Measurements from ENCODE around the gene GSK3A. TPM values are rescaled to one million over a fixed set of nuclear protein-coding genes. Genes with fewer than 3 reads are reported as not detected.

GSK3A gene
- total RNA-seq, 4 donors from 2014 or later: 33.8 to 46.1 (median 41.8) TPM

GRCh38 chr19:42203700-42204099 is 38.7 kb downstream of the GSK3A start:
- TF ChIP-seq CTCF (IDR thresholded peaks at IDR 0.05) (no peak), POLR2AphosphoS5 (IDR thresholded peaks at IDR 0.05) (no peak), POLR2A (IDR thresholded peaks at IDR 0.05; ENCODE audit: low read depth) (no peak), EP300 (IDR thresholded peaks at IDR 0.05) (no peak)
- no peak overlapping the region for H3K4me3 ChIP-seq
- WGBS: 93% methylated on average over 2 of the region's 2 CpGs
- no peak for DNase-seq (ENCODE audit: extremely low spot score)
- peaks cover 7 to 28% (median 17%) of the 10 kb centered on the region in 4 donors for H3K4me1 ChIP-seq
- no peaks in the 10 kb centered on the region for H3K9me3 ChIP-seq
- intact Hi-C loops (cut with DNase I): no loop called here
- no peaks in the 10 kb centered on the region for H3K27me3 ChIP-seq
- H3K27ac ChIP-seq (replicated peaks in 1 of 4): no peak overlapping the region
- H3K36me3 ChIP-seq: peaks cover 55 to 100% (median 93%) of the 10 kb centered on the region in 4 donors

GRCh38 chr19:42202290-42202880 is 40.0 kb downstream of the GSK3A start:
- Histone ChIP-seq H3K9me3 (no peaks in the 10 kb centered on the region), H3K4me1 (peaks cover 8 to 29% (median 17%) of the 10 kb centered on the region in 4 donors), H3K36me3 (peaks cover 50 to 100% (median 91%) of the 10 kb centered on the region in 4 donors), H3K27me3 (no peaks in the 10 kb centered on the region), H3K4me3 (no peak overlapping the region), H3K27ac (replicated peaks in 1 of 4) (no peak overlapping the region)
- no peak for TF ChIP-seq POLR2A (IDR thresholded peaks at IDR 0.05; ENCODE audit: low read depth)
- TF ChIP-seq EP300 (IDR thresholded peaks at IDR 0.05): no peak
- 78% methylated on average over 5 of the region's 5 CpGs for WGBS
- intact Hi-C loops (cut with DNase I): no loop called here
- DNase-seq (ENCODE audit: extremely low spot score): no peak

GRCh38 chr19:42201489-42202289 is 40.7 kb downstream of the GSK3A start:
- no peaks in the 10 kb centered on the region for H3K27me3 ChIP-seq
- intact Hi-C loops (cut with DNase I): no loop called here
- H3K4me1 ChIP-seq: peaks cover 8 to 26% (median 17%) of the 10 kb centered on the region in 4 donors
- H3K36me3 ChIP-seq: peaks cover 43 to 100% (median 86%) of the 10 kb centered on the region in 4 donors
- TF ChIP-seq POLR2A (IDR thresholded peaks at IDR 0.05; ENCODE audit: low read depth) (no peak), POLR2AphosphoS5 (IDR thresholded peaks at IDR 0.05) (no peak), CTCF (IDR thresholded peaks at IDR 0.05) (no peak), EP300 (IDR thresholded peaks at IDR 0.05) (no peak)
- H3K27ac ChIP-seq (replicated peaks in 1 of 4): peak overlapping the region in 3 of 4 donors; percentile 44 to 50 (median 48)
- no peak overlapping the region for H3K4me3 ChIP-seq
- DNase-seq (ENCODE audit: extremely low spot score): no peak
- 69% methylated on average over 5 of the region's 6 CpGs for WGBS
- H3K9me3 ChIP-seq: no peaks in the 10 kb centered on the region

- no peak overlapping the region for H3K4me3 ChIP-seq
- TF ChIP-seq POLR2A (IDR thresholded peaks at IDR 0.05; ENCODE audit: low read depth): no peak
- no peak for TF ChIP-seq EP300 (IDR thresholded peaks at IDR 0.05)
- no peak for TF ChIP-seq POLR2AphosphoS5 (IDR thresholded peaks at IDR 0.05)
- TF ChIP-seq CTCF (IDR thresholded peaks at IDR 0.05): no peak
- no peak overlapping the region for H3K27ac ChIP-seq (replicated peaks in 1 of 4)
- H3K9me3 ChIP-seq: no peaks in the 10 kb centered on the region
- peaks cover 8 to 26% (median 17%) of the 10 kb centered on the region in 4 donors for H3K4me1 ChIP-seq
- WGBS: 95% methylated on average over 5 of the region's 5 CpGs
- no peaks in the 10 kb centered on the region for H3K27me3 ChIP-seq
- intact Hi-C loops (cut with DNase I): no loop called here
- peaks cover 35 to 86% (median 73%) of the 10 kb centered on the region in 4 donors for H3K36me3 ChIP-seq
- DNase-seq (ENCODE audit: extremely low spot score): no peak
These were observed 42.2 kb downstream of the GSK3A start for GRCh38 chr19:42200116-42200715.
